Vagina (tissue), 2 donors: Measurements from ENCODE around the gene ENTREP1.

Experiments
- POLR2A ChIP-seq, 2 donors: fragments of 450-650 bp; IDR thresholded peaks; one replicate each; pipeline ENCODE4 v1.6.1; 2017; ENCODE audit warnings: antibody characterized with exemption in 2 of 2, mild to moderate bottlenecking in 2 of 2, moderate library complexity in 2 of 2
- TF ChIP-seq, protein P1 (sequence below), 3 experiments: fragments of 450-650 bp in 2 of 3; fragments of 200-600 bp in 1 of 3; sonication (generic) in 1 of 3; IDR thresholded peaks; one replicate each; pipeline ENCODE4 v1.5.1; 2017 to 2019; ENCODE audit warnings: antibody characterized with exemption in 3 of 3, mild to moderate bottlenecking in 2 of 3, moderate library complexity in 2 of 3

DNA sequence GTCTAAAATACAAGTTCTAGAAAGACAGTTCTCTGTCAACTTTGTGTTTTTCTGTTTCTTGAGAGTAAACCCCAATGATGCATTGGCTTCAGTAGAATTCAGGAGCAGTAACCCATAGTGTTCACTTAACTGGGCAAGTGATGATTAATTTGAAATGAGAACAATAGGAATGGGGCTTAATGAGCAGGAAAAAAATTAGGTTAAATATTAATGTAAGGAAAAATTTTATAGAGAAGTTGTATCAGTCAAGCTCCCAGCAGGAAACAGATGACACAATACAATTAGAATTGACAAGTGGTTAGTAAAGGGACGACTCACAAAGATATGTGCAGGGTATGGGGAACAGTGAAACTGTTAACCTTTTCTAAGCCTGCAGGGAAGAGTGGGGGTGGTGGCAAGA, 38.2 kb downstream of the ENTREP1 start:
- TF ChIP-seq, protein P1, sequence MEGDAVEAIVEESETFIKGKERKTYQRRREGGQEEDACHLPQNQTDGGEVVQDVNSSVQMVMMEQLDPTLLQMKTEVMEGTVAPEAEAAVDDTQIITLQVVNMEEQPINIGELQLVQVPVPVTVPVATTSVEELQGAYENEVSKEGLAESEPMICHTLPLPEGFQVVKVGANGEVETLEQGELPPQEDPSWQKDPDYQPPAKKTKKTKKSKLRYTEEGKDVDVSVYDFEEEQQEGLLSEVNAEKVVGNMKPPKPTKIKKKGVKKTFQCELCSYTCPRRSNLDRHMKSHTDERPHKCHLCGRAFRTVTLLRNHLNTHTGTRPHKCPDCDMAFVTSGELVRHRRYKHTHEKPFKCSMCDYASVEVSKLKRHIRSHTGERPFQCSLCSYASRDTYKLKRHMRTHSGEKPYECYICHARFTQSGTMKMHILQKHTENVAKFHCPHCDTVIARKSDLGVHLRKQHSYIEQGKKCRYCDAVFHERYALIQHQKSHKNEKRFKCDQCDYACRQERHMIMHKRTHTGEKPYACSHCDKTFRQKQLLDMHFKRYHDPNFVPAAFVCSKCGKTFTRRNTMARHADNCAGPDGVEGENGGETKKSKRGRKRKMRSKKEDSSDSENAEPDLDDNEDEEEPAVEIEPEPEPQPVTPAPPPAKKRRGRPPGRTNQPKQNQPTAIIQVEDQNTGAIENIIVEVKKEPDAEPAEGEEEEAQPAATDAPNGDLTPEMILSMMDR (IDR thresholded peaks at IDR 0.05): no peak
- no peak for TF ChIP-seq POLR2A (IDR thresholded peaks at IDR 0.05)
